Upper lobe of left lung (tissue), 4 donors: ENCODE measurements around the gene HS3ST5.

Experiments
- EP300 ChIP-seq, 4 donors: sonication (generic); formaldehyde crosslinking; IDR thresholded peaks; one replicate each; pipeline ENCODE4 v1.5.1; 2017; ENCODE audit warnings: antibody characterized with exemption in 4 of 4, control low read depth in 2 of 4
- POLR2A ChIP-seq, 4 donors: fragments of 450-650 bp; IDR thresholded peaks; one replicate each; pipeline ENCODE4 v1.5.1; 2016 to 2017; ENCODE audit warnings: antibody characterized with exemption in 4 of 4, mild to moderate bottlenecking in 2 of 4

DNA sequence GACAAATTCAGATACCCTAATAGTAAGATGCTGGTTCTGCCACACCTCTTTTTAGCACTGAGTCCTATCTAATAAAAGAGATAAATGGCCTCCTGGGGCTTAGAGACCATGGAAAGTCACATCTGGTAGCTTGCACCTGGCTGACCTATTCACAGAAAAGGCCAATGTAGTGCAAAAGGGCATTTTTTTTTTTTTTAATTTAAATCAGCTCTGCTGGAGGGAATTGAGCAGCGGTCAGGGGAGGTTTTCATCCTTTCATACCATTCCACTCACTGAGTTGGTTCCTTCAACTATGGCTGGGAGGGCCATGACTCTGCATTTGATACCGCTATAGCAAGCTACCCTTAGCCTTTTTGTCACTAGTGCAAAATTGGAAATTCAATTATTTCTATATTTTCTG is 20.1 kb upstream of the HS3ST5 start:
- no peak for TF ChIP-seq EP300 (IDR thresholded peaks at IDR 0.05)
- no peak for TF ChIP-seq POLR2A (IDR thresholded peaks at IDR 0.05)
